HCT116 (cell line): ENCODE data around the gene UPF1. TPM values are rescaled to one million over a fixed set of nuclear protein-coding genes. Genes with fewer than 3 reads are reported as not detected.

Experiments used
- ATAC-seq: fragments of 200-7000 bp; cut with Tn5 transposase; 2 replicates; pipeline ENCODE4 v1.9.1; 2020; ENCODE audit warnings: mild to moderate bottlenecking, moderate library complexity
- BruUV-seq: library from RNA; stranded (reverse); fragments of 400-500 nt; replicated peaks from 2 replicates; lab custom pipeline; 2021; lab: Mats Ljungman, UMichigan
- CTCF ChIA-PET: fragments of 300-600 bp; sonication (Branson Sonifier 250); formaldehyde crosslinking; loops from one replicate; lab custom pipeline; 2021; ENCODE audit warnings: antibody characterized with exemption; lab: Charles Lee
- POLR2A ChIA-PET: fragments of 300-600, 350-600 bp; sonication (Branson Sonifier 250); formaldehyde crosslinking; loops from one replicate; lab custom pipeline; 2021; ENCODE audit warnings: antibody characterized with exemption; lab: Charles Lee
- RAD21 ChIA-PET, 2 experiments: fragments of 300-600 bp; sonication (Branson Sonifier 250); formaldehyde crosslinking; loops; one replicate each; lab custom pipeline; 2023; ENCODE audit warnings: low total read pairs in 2 of 2; ENCODE audit not compliant: uncharacterized antibody in 2 of 2, unreplicated experiment in 2 of 2, low non-redundant PET in 1 of 2; lab: Charles Lee
- DNase-seq: peaks from one replicate; pipeline ENCODE4 v3.0.0-alpha.2; 2010; ENCODE audit warnings: low read depth, low spot score
- H2AFZ ChIP-seq: fragments of 200-600 bp; shearing (Covaris generic), sonication (generic); 2 replicates; pipeline ENCODE4 v1.6.1; 2017; ENCODE audit warnings: low read depth, mixed run types, mixed read lengths, antibody characterized with exemption, low read length; ENCODE audit not compliant: poor library complexity, severe bottlenecking
- H3K27ac ChIP-seq: 2 replicates; pipeline ENCODE4 v1.5.1; 2012; ENCODE audit warnings: low read depth, low read length
- H3K27me3 ChIP-seq: fragments of 200-600 bp; sonication (generic); 2 replicates; pipeline ENCODE4 v1.6.1; 2016; ENCODE audit warnings: mixed run types, low read length, mixed read lengths; ENCODE audit not compliant: insufficient read depth
- H3K36me3 ChIP-seq, 2 experiments: fragments of 200-500 bp in 1 of 2; fragments of 200-600 bp in 1 of 2; sonication (Bioruptor generic) in 1 of 2; sonication (generic) in 1 of 2; 2 replicates each; pipeline versions ENCODE4 v1.5.1 to v1.6.1; 2014 to 2016; ENCODE audit warnings: low read length in 2 of 2, inconsistent platforms in 1 of 2, mixed read lengths in 1 of 2, mixed run types in 1 of 2; ENCODE audit not compliant: insufficient read depth in 2 of 2, control insufficient read depth in 1 of 2
- H3K4me1 ChIP-seq, 2 experiments: fragments of 200-600 bp in 1 of 2; sonication (generic) in 1 of 2; 2 replicates each; pipeline versions ENCODE4 v1.5.1 to v1.6.1; 2012 to 2017; ENCODE audit warnings: low read length in 2 of 2, inconsistent platforms in 1 of 2, mild to moderate bottlenecking in 1 of 2, mixed read lengths in 1 of 2, mixed run types in 1 of 2, moderate library complexity in 1 of 2; ENCODE audit not compliant: insufficient read depth in 2 of 2, control insufficient read depth in 1 of 2
- H3K4me2 ChIP-seq: fragments of 200-600 bp; sonication (generic); 2 replicates; pipeline ENCODE4 v1.6.1; 2017; ENCODE audit warnings: mixed run types, low read length, mixed read lengths
- H3K4me3 ChIP-seq, 2 experiments: fragments of 200-600 bp in 1 of 2; sonication (generic) in 1 of 2; replicated peaks in 1 of 2; 2 replicates each; pipeline ENCODE4 v1.5.1; 2011 to 2016; ENCODE audit warnings: low read length in 2 of 2, control low read depth in 1 of 2, low read depth in 1 of 2, mild to moderate bottlenecking in 1 of 2, mixed read lengths in 1 of 2, mixed run types in 1 of 2
- H3K79me2 ChIP-seq: fragments of 200-600 bp; sonication (generic); 2 replicates; pipeline ENCODE4 v1.6.1; 2017; ENCODE audit warnings: mild to moderate bottlenecking, mixed run types, low read length, moderate library complexity, mixed read lengths; ENCODE audit not compliant: insufficient read depth
- H3K9ac ChIP-seq: fragments of 200-600 bp; sonication (generic); 2 replicates; pipeline ENCODE4 v1.6.1; 2016; ENCODE audit warnings: low read length, mixed read lengths
- H3K9me2 ChIP-seq: fragments of 200-600 bp; sonication (generic), shearing (Covaris generic); 2 replicates; pipeline ENCODE4 v1.6.1; 2017; ENCODE audit warnings: mixed run types, mild to moderate bottlenecking, moderate library complexity; ENCODE audit not compliant: insufficient read depth
- H3K9me3 ChIP-seq, 2 experiments: fragments of 200-500 bp in 1 of 2; fragments of 200-600 bp in 1 of 2; sonication (Bioruptor generic) in 1 of 2; sonication (generic) in 1 of 2; 2 replicates each; pipeline ENCODE4 v1.6.1; 2014 to 2017; ENCODE audit warnings: low read length in 2 of 2, mixed read lengths in 2 of 2, inconsistent platforms in 1 of 2, low read depth in 1 of 2, mild to moderate bottlenecking in 1 of 2, mixed run types in 1 of 2, moderate library complexity in 1 of 2; ENCODE audit not compliant: control insufficient read depth in 1 of 2, insufficient read depth in 1 of 2
- H4K20me1 ChIP-seq: fragments of 200-600 bp; sonication (generic), shearing (Covaris generic); 2 replicates; pipeline ENCODE4 v1.6.1; 2017; ENCODE audit warnings: mixed run types, mild to moderate bottlenecking, moderate library complexity; ENCODE audit not compliant: insufficient read depth
- CBX3 ChIP-seq: IDR thresholded peaks from 2 replicates; pipeline ENCODE4 v1.6.1; 2012; ENCODE audit warnings: low read depth
- CEBPB ChIP-seq: IDR thresholded peaks from 2 replicates; pipeline ENCODE4 v1.6.1; 2012; ENCODE audit warnings: low read depth
- EGR1 ChIP-seq: IDR thresholded peaks from 2 replicates; pipeline ENCODE4 v1.6.1; 2012; ENCODE audit warnings: low read depth
- ELF1 ChIP-seq: IDR thresholded peaks from 2 replicates; pipeline ENCODE4 v1.6.1; 2012; ENCODE audit warnings: low read depth, borderline replicate concordance
- POLR2A ChIP-seq: IDR thresholded peaks from 2 replicates; pipeline ENCODE4 v1.7.0; 2011; ENCODE audit warnings: borderline replicate concordance; ENCODE audit not compliant: insufficient read depth, insufficient read length; ENCODE audit errors: extremely low read depth
- POLR2AphosphoS5 ChIP-seq: IDR thresholded peaks from 2 replicates; pipeline ENCODE4 v1.6.1; 2011; ENCODE audit warnings: mild to moderate bottlenecking, low read depth, low read length, moderate library complexity
- RAD21 ChIP-seq: IDR thresholded peaks from 2 replicates; pipeline ENCODE4 v1.6.1; 2012; ENCODE audit warnings: low read depth, mild to moderate bottlenecking
- SIN3A ChIP-seq: IDR thresholded peaks from 2 replicates; pipeline ENCODE4 v1.6.1; 2012; ENCODE audit warnings: low read depth
- SRF ChIP-seq: IDR thresholded peaks from 2 replicates; pipeline ENCODE4 v1.6.1; 2012; ENCODE audit warnings: low read depth
- intact Hi-C: fragments of 100-400 bp; cut with micrococcal nuclease; formaldehyde crosslinking; loops from 2 replicates; pipeline ENCODE4 v1.10.0; 2022
- total RNA-seq: library from RNA; stranded (reverse); gene quantifications from one replicate; pipeline ENCODE4 v1.2.1, GENCODE V29; 2021; ENCODE audit not compliant: unreplicated experiment
- TF ChIP-seq, protein P1 (sequence below): IDR thresholded peaks from 2 replicates; pipeline ENCODE4 v1.6.1; 2012
- TF ChIP-seq, protein P2 (sequence below): IDR thresholded peaks from 2 replicates; pipeline ENCODE4 v1.6.1; 2011; ENCODE audit warnings: mild to moderate bottlenecking, low read length, moderate library complexity; ENCODE audit not compliant: insufficient replicate concordance; ENCODE audit errors: extremely low read depth

The UPF1 gene
- total RNA-seq, 1 experiment from 2014 or later = 78.5 TPM

- no peak for ATAC-seq
- H3K36me3 ChIP-seq = no peaks in the 10 kb centered on the region; a peak in 1 of 4 replicates
- no peaks in the 10 kb centered on the region for H3K4me1 ChIP-seq
- intact Hi-C loops = no loop called here
- RAD21 ChIA-PET = no interaction called here
- POLR2A ChIA-PET = interaction anchor here (1.2 kb wide), 1 partner anchor 12 kb away, joined by 5 read pairs; the partner anchor contains the start of genes COPE and DDX49
- H3K9me3 ChIP-seq = no peaks in the 10 kb centered on the region
- no peaks in the 10 kb centered on the region for H3K9me2 ChIP-seq
- H3K79me2 ChIP-seq = no peaks in the 10 kb centered on the region
- no peaks in the 10 kb centered on the region for H4K20me1 ChIP-seq
- no peaks in the 10 kb centered on the region for H3K27me3 ChIP-seq
- no peak overlapping the region for H3K4me2 ChIP-seq
- H3K27ac ChIP-seq = no peak overlapping the region
- no peak overlapping the region for H2AFZ ChIP-seq
- no TSS peak for BruUV-seq
- no peak overlapping the region for H3K4me3 ChIP-seq
- CTCF ChIA-PET = no interaction called here
- no peak for DNase-seq
- no peak overlapping the region for H3K9ac ChIP-seq
- TF ChIP-seq POLR2AphosphoS5 (no peak), POLR2A (no peak), CEBPB (no peak), RAD21 (no peak), SIN3A (no peak), EGR1 (no peak), CBX3 (no peak), SRF (no peak), ELF1 (no peak)
- TF ChIP-seq, protein P1, sequence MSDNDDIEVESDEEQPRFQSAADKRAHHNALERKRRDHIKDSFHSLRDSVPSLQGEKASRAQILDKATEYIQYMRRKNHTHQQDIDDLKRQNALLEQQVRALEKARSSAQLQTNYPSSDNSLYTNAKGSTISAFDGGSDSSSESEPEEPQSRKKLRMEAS = no peak
- TF ChIP-seq, protein P2, sequence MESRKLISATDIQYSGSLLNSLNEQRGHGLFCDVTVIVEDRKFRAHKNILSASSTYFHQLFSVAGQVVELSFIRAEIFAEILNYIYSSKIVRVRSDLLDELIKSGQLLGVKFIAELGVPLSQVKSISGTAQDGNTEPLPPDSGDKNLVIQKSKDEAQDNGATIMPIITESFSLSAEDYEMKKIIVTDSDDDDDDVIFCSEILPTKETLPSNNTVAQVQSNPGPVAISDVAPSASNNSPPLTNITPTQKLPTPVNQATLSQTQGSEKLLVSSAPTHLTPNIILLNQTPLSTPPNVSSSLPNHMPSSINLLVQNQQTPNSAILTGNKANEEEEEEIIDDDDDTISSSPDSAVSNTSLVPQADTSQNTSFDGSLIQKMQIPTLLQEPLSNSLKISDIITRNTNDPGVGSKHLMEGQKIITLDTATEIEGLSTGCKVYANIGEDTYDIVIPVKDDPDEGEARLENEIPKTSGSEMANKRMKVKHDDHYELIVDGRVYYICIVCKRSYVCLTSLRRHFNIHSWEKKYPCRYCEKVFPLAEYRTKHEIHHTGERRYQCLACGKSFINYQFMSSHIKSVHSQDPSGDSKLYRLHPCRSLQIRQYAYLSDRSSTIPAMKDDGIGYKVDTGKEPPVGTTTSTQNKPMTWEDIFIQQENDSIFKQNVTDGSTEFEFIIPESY = no peak
Measured at GRCh38 chr19:18906605-18907519, 75.1 kb downstream of the UPF1 start.
